HG03025 (cell line): ENCODE data around the gene CNOT4.

Experiments used
- ATAC-seq: cut with Tn5 transposase; IDR thresholded peaks from one replicate; pipeline ENCODE4 v1.9.1; 2021; ENCODE audit warnings: mild to moderate bottlenecking, moderate library complexity; ENCODE audit not compliant: unreplicated experiment, low FRiP score

The CNOT4 gene

GRCh38 chr7:135409845-135410542 is 99.9 kb downstream of the CNOT4 start:
- no peak for ATAC-seq

GRCh38 chr7:135407884-135408283 is 102.0 kb downstream of the CNOT4 start:
- no peak for ATAC-seq

GRCh38 chr7:135406918-135407317 is 103.0 kb downstream of the CNOT4 start:
- ATAC-seq: no peak

- ATAC-seq: no peak
These were observed 103.9 kb downstream of the CNOT4 start for GRCh38 chr7:135405969-135406368.

GRCh38 chr7:135403302-135403701 is 106.6 kb downstream of the CNOT4 start:
- no peak for ATAC-seq

- ATAC-seq: no peak
These were observed 112.2 kb downstream of the CNOT4 start for GRCh38 chr7:135397689-135398088.

GRCh38 chr7:135392701-135393100 is 117.2 kb downstream of the CNOT4 start:
- no peak for ATAC-seq

- no peak for ATAC-seq
These were observed 118.4 kb downstream of the CNOT4 start for GRCh38 chr7:135391514-135391913.

- no peak for ATAC-seq
These were observed 119.1 kb downstream of the CNOT4 start for GRCh38 chr7:135390829-135391228.

- ATAC-seq: no peak
These were observed 119.9 kb downstream of the CNOT4 start for GRCh38 chr7:135389971-135390370.

- ATAC-seq: no peak
These were observed 121.3 kb downstream of the CNOT4 start for GRCh38 chr7:135388616-135389015.

GRCh38 chr7:135386776-135387175 is 123.1 kb downstream of the CNOT4 start:
- no peak for ATAC-seq

GRCh38 chr7:135386181-135386580 is 123.7 kb downstream of the CNOT4 start:
- no peak for ATAC-seq

GRCh38 chr7:135385209-135385608 is 124.7 kb downstream of the CNOT4 start:
- no peak for ATAC-seq

GRCh38 chr7:135383525-135384175 is 126.3 kb downstream of the CNOT4 start:
- ATAC-seq: no peak

GRCh38 chr7:135382173-135382572 is 127.7 kb downstream of the CNOT4 start:
- ATAC-seq: no peak

- ATAC-seq: no peak
These were observed 128.5 kb downstream of the CNOT4 start for GRCh38 chr7:135381369-135381768.

- no peak for ATAC-seq
These were observed 129.6 kb downstream of the CNOT4 start for GRCh38 chr7:135380351-135380750.

- ATAC-seq: no peak
These were observed 132.7 kb downstream of the CNOT4 start for GRCh38 chr7:135377171-135377570.

- no peak for ATAC-seq
These were observed 133.8 kb downstream of the CNOT4 start for GRCh38 chr7:135375908-135376699.

- ATAC-seq: no peak
These were observed 135.2 kb downstream of the CNOT4 start for GRCh38 chr7:135374736-135375135.
